ENCODE data around the gene BEST4.
"Not testable (repeated sequence)": the region's sequence is repeated elsewhere in the genome, so short reads cannot be mapped to it uniquely, and the experiment has no call there.

BEST4 gene

GRCh38 chr1:44801491-44802305 lies 13.7 kb upstream of the BEST4 start:
- DNase-seq, result no peak

GRCh38 chr1:44799770-44800584 lies 12.0 kb upstream of the BEST4 start, which contains the start of gene PLK3:
TSS of gene PLK3 (plus strand) at chr1:44800377. CDS start at chr1:44800464, 87 bp downstream.
- DNase-seq, result peak; percentile 93

GRCh38 chr1:44798481-44799365 lies 10.8 kb upstream of the BEST4 start:
- no peak for DNase-seq

GRCh38 chr1:44797886-44798285 lies 9.9 kb upstream of the BEST4 start:
- DNase-seq, result not testable (repeated sequence)

- DNase-seq, result no peak
Measured at GRCh38 chr1:44792736-44793502, 4.9 kb upstream of the BEST4 start.

GRCh38 chr1:44790968-44791801 lies 3.2 kb upstream of the BEST4 start:
- no peak for DNase-seq

- no peak for DNase-seq
Measured at GRCh38 chr1:44787506-44787905, 464 bp downstream of the BEST4 start.

GRCh38 chr1:44786841-44787426 lies 1.0 kb downstream of the BEST4 start:
- no peak for DNase-seq

GRCh38 chr1:44786138-44786840 lies 1.7 kb downstream of the BEST4 start:
- no peak for DNase-seq

- DNase-seq, result no peak
Measured at GRCh38 chr1:44785501-44786137, 2.4 kb downstream of the BEST4 start.

GRCh38 chr1:44785029-44785380 lies 3.0 kb downstream of the BEST4 start:
- DNase-seq, result no peak

GRCh38 chr1:44784094-44785028 lies 3.6 kb downstream of the BEST4 start:
- DNase-seq, result no peak

GRCh38 chr1:44783697-44784093 lies 4.3 kb downstream of the BEST4 start:
- no peak for DNase-seq

GRCh38 chr1:44780583-44781121 lies 7.3 kb downstream of the BEST4 start:
- no peak for DNase-seq

GRCh38 chr1:44778705-44779576 lies 9.0 kb downstream of the BEST4 start:
- DNase-seq, result no peak

GRCh38 chr1:44777969-44778635 lies 9.9 kb downstream of the BEST4 start:
- DNase-seq, result no peak

- no peak for DNase-seq
Measured at GRCh38 chr1:44777547-44777946, 10.4 kb downstream of the BEST4 start.

Measured in NCI-H187 treated with DMSO at 0.1 percent for 48 hours (cell line).